Neuron (in vitro differentiated cells): ENCODE results near the gene ASB16.
A peak's percentile ranks its signal among the peaks of the same experiment; 100 is the strongest.

Experiments
- H2AFZ ChIP-seq: one replicate; pipeline ENCODE4 v1.6.1; 2013; ENCODE audit warnings: low read depth, mild to moderate bottlenecking, inconsistent platforms, low read length, moderate library complexity
- H3K27me3 ChIP-seq: one replicate; pipeline ENCODE4 v1.6.1; 2013; ENCODE audit warnings: low read length; ENCODE audit not compliant: insufficient read depth
- H3K36me3 ChIP-seq: one replicate; pipeline ENCODE4 v1.6.1; 2013; ENCODE audit warnings: low read length; ENCODE audit not compliant: insufficient read depth
- H3K4me1 ChIP-seq: one replicate; pipeline ENCODE4 v1.6.1; 2013; ENCODE audit warnings: low read length; ENCODE audit not compliant: insufficient read depth
- H3K4me3 ChIP-seq: 2 replicates; pipeline ENCODE4 v1.5.1; 2013; ENCODE audit warnings: mild to moderate bottlenecking, low read length, moderate library complexity
- H3K9me3 ChIP-seq: one replicate; pipeline ENCODE4 v1.6.1; 2013; ENCODE audit warnings: low read length

ASB16 gene

DNA sequence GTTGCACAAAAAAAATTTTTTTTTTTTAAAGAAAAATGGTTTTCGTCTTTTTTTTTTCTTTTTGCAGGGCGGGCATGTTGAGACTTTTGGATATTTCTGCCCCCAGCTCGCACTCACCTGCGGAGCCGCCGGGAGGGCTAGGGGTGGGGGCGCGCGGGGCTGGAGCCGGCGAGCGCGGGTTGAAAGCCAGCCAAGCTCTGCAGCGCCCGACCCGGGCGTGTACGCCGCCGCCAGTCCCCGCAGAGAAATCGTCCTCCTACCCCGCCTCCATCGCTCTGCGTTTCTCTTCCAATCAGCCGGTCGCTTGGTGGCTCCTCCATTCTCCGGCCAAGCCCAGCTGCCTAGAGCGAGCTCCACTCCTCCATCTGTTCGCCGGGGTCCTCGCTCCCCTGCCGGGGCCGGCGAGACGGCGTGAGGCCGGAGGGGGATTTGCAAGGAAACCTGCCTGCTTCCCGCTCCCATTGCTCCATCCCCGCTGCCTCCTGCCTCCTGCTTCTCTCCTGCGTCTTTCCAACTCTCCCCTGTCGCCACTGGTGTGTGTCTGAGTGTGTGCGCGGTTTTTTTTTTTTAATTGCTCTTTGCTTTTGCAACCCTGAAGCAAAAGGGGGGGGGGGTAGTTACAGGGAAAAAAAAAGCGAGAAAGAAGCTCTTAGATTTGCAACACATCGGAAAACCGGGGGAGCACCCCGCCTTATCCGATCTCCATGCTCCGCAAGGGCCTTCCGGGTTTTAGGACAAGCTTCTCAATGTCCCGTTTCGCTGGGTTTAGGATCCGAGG, 50.8 kb downstream of the ASB16 start:
- H3K9me3 ChIP-seq: no peaks in the 10 kb centered on the region
- peaks cover 21% of the 10 kb centered on the region for H3K4me1 ChIP-seq
- H3K36me3 ChIP-seq: peaks cover 12% of the 10 kb centered on the region
- H3K27me3 ChIP-seq: no peaks in the 10 kb centered on the region
- H3K4me3 ChIP-seq: peak overlapping the region; percentile 94
- no peak overlapping the region for H2AFZ ChIP-seq

- H2AFZ ChIP-seq: no peak overlapping the region
- H3K4me3 ChIP-seq: peak overlapping the region; percentile 94
- no peaks in the 10 kb centered on the region for H3K9me3 ChIP-seq
- peaks cover 21% of the 10 kb centered on the region for H3K4me1 ChIP-seq
- H3K27me3 ChIP-seq: no peaks in the 10 kb centered on the region
- peaks cover 7% of the 10 kb centered on the region for H3K36me3 ChIP-seq
Observed at GRCh38 chr17:44221862-44222111, 51.3 kb downstream of the ASB16 start.

DNA sequence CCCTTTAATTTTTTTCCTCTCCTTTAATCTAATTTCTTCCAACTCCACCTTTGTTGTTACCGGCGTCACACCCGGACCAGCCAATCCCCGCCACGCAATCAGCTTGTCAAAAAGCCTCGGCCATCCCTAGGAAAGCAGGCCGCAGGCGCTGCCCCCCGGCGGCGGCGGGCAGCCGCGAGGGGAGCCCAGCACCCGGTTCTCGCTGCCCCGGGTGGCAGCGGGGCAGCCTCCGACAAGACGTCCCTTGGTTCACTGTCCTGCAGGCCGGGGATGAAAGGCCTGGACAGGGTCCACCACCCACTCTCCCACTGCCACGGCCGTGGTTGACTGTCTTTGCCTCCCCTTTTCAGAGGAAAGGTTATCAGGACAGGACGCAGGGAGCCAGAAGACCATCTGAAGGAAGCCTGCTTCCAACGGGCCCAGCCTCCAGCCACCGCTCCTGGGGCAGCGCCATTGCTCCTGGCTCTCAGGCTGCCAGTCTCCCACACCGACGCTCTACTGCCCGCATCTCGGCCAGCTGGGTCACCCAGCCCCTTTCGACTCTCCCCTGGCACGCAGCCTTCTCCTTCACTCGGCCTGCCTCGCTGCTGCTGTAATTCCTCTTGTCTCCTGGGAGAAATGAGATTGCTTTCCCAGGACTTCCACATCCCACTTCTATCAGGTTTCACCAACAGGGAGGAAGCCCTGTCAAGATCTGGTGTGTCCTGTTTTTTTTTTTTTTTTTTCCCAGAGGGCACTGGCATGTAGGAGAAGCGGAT, 51.8 kb downstream of the ASB16 start:
- H3K4me3 ChIP-seq: peak overlapping the region; percentile 94
- no peaks in the 10 kb centered on the region for H3K27me3 ChIP-seq
- peaks cover 2% of the 10 kb centered on the region for H3K36me3 ChIP-seq
- H3K9me3 ChIP-seq: no peaks in the 10 kb centered on the region
- H2AFZ ChIP-seq: no peak overlapping the region
- H3K4me1 ChIP-seq: peaks cover 18% of the 10 kb centered on the region

DNA sequence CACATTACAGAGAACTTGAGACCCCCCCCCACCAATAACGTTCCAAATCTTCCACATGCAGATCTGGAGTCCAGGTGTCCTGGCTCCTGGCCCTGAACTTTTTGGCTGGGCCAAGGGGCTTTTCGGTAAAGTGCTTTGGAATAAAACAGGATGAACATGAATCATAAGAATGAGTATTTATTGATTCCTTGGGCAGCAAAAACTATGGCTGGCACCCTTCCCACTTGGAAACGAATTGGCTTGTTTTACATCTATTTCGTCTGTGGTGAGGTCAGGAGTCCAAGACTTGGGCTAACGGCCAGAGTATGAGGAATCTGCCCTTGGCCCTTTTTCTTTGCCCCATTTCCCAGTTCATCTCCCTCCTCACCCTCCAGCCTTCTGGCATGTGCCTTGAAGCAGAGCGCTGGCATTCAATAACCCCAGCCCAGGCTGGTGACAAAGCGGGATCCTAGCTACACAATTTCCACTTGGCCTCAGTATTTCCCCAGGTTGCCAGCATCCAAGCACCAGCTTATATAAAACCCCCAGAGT, 53.1 kb downstream of the ASB16 start:
- H3K36me3 ChIP-seq: no peaks in the 10 kb centered on the region
- H3K4me3 ChIP-seq: no peak overlapping the region
- H3K4me1 ChIP-seq: peaks cover 9% of the 10 kb centered on the region
- no peak overlapping the region for H2AFZ ChIP-seq
- H3K27me3 ChIP-seq: no peaks in the 10 kb centered on the region
- H3K9me3 ChIP-seq: no peaks in the 10 kb centered on the region
